Stimulated activated CD8-positive, alpha-beta memory T cell treated with anti-CD3 and anti-CD28 coated beads, Interleukin-15, amount 100 ng/mL, for 48 hours (primary cell): Measurements from ENCODE around the gene CCN5.
A peak's percentile ranks its signal among the peaks of the same experiment; 100 is the strongest.
"Not testable (repeated sequence)": the region's sequence is repeated elsewhere in the genome, so short reads cannot be mapped to it uniquely, and the experiment has no call there.

Experiments
- DNase-seq, 2 donors: peaks; one replicate each; pipeline ENCODE4 v3.0.0-alpha.2; 2020; ENCODE audit warnings: low read depth in 2 of 2

Gene CCN5

GRCh38 chr20:44714701-44715498, at the start of gene CCN5:
Gene CCN5, plus strand, starts transcription at chr20:44715369. Its CDS starts 22 bp downstream, at chr20:44715391.
- DNase-seq: no peak

GRCh38 chr20:44666066-44666465, 49.1 kb upstream of the CCN5 start:
- DNase-seq: no peak

GRCh38 chr20:44670851-44671250, 44.3 kb upstream of the CCN5 start:
- not testable (repeated sequence) for DNase-seq

- peak; percentile 39 to 64 for DNase-seq
These were observed 43.6 kb upstream of the CCN5 start for GRCh38 chr20:44671541-44671940.

GRCh38 chr20:44672318-44672902, 42.8 kb upstream of the CCN5 start:
- not testable (repeated sequence) for DNase-seq

- DNase-seq: no peak
These were observed 36.9 kb upstream of the CCN5 start for GRCh38 chr20:44678242-44678641.

- no peak for DNase-seq
These were observed 36.1 kb upstream of the CCN5 start for GRCh38 chr20:44678990-44679611.

GRCh38 chr20:44681796-44682566, 33.2 kb upstream of the CCN5 start:
- DNase-seq: no peak

GRCh38 chr20:44683263-44684046, 31.7 kb upstream of the CCN5 start:
- DNase-seq: peak; percentile 28 to 35

- no peak for DNase-seq
These were observed 30.9 kb upstream of the CCN5 start for GRCh38 chr20:44684047-44684967.

- no peak for DNase-seq
These were observed 28.2 kb upstream of the CCN5 start for GRCh38 chr20:44686934-44687333.

- DNase-seq: no peak
These were observed 27.0 kb upstream of the CCN5 start for GRCh38 chr20:44688053-44688625.

GRCh38 chr20:44689809-44690208, 25.4 kb upstream of the CCN5 start:
- DNase-seq: no peak

GRCh38 chr20:44690781-44691423, 24.3 kb upstream of the CCN5 start:
- no peak for DNase-seq

- no peak for DNase-seq
These were observed 23.4 kb upstream of the CCN5 start for GRCh38 chr20:44691424-44692423.

GRCh38 chr20:44692932-44693480, 22.2 kb upstream of the CCN5 start:
- no peak for DNase-seq

- DNase-seq: no peak
These were observed 21.5 kb upstream of the CCN5 start for GRCh38 chr20:44693627-44694026.

- no peak for DNase-seq
These were observed 21.0 kb upstream of the CCN5 start for GRCh38 chr20:44694159-44694558.
